GM19463 (cell line): ENCODE results near the gene COTL1.
"Not testable (repeated sequence)": the region's sequence is repeated elsewhere in the genome, so short reads cannot be mapped to it uniquely, and the experiment has no call there.

Experiments
- ATAC-seq: cut with Tn5 transposase; IDR thresholded peaks from one replicate; pipeline ENCODE4 v1.9.1; 2021; ENCODE audit warnings: mild to moderate bottlenecking, moderate library complexity; ENCODE audit not compliant: unreplicated experiment

COTL1 gene

DNA sequence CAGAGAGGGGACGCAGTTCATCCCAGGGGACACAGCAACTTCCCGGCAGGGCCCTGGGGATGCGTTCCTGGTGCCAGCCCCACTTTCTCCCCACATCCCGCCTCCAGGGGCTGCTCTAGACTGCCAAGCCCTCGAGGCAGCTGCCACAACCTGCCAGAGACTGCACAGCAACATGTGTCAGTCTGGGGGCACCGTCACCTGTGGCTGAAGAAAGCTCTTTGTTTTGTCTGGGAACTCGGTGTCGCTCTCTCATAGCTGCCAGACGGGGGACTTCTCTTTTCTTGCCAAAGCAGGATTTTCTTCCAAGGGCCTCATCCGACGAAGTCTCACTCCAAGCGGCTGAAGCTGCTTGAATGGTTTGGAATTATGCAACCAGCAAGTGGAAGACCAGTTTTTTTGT lies 43.7 kb downstream of the COTL1 start:
- no peak for ATAC-seq

DNA sequence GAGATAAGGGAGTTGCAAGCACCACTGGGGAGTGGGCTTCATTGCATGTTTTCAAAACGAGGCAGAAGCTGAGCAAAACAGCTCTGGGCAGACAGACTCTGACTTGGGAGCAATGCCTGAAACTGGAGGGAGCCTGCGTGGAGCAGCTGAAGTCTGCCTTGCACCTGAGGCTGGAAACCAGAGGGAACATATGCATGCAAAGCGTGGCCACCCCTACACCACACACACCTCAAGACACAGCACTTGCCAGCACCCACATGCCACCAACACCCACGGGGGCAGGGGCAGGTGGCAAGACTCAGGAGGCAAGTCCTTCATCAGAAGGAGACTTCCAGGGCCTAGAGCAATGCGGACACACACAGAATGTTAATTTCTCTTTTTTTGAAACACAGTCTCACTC lies 45.8 kb downstream of the COTL1 start:
- no peak for ATAC-seq

DNA sequence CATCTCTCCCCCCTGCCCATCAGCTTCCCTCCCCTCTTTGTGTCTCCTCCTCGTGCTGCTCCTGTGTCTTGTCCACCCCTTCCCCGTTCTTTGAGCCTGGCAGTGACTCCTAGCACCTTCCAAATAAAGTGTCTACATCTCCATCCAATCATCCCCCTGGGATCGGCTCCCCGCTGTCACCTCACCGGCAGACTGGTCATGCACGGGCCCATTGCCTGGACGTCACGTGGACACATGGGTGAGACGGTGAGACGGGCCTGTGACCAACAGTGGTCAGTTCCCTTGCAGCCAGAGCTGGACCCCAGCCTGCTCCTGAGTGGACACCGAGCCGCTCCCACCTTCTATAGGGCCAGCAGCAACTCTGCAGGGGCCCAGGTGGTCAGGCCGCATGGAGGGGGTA lies 46.4 kb downstream of the COTL1 start:
- no peak for ATAC-seq

DNA sequence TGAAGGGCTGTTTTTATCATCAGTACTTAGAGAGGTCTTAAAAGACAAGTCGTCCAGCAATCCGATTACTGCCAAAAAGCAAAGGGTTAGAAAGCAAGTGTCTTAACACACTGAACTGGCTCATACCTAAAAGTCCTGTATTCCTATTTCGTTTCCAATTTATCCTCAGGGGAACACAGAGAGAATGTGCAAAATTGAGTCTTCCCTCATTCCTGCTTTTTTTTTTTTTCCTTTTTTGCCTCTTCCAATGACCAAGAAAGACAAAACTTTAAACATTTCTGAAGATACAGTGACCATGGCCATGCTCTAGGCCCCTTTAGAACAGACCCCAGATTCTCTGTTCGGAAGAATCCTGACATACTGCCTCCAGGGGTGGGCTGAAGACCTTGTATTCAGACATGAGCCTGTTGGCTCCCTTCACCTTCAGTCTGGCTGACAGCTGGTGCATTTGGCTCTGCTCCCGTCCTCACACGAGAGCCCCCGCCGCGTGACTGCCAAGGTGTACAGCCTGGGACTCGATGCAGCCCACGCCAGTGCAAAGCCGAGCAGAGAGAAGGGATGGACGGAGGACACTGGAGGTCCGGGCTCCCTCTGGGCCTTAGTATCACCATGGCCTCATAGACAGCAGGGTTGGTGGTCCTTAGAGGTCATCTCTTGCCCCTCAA lies 47.0 kb downstream of the COTL1 start:
- ATAC-seq: no peak

DNA sequence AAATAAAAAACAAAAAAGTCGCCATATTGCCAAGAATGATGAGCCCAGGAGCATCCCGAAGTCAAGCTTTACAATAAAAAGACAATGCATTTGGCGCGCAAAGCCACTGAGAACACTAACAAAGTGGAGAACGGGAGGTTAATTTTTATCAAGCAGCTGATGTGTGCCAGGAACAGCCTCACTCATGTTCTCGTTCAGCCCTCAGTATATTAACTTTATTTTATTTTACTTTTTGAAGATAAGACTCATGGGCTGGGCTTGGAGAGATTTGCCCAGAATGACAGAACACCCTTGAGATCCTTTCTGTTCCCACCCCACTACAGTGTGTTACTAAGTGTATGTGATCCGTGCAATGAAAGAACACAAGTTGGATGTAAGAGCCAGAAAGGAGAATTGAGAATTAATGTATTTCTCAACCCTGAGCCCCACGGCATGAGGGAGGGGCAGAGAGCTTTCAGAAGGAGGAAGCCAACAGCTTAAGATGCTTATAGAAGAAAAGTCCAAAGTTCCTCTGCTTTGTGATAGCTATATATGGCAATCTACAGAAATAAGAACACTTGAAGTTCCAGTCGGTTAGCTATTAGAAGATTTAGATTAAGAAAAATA lies 48.4 kb downstream of the COTL1 start:
- ATAC-seq: no peak

DNA sequence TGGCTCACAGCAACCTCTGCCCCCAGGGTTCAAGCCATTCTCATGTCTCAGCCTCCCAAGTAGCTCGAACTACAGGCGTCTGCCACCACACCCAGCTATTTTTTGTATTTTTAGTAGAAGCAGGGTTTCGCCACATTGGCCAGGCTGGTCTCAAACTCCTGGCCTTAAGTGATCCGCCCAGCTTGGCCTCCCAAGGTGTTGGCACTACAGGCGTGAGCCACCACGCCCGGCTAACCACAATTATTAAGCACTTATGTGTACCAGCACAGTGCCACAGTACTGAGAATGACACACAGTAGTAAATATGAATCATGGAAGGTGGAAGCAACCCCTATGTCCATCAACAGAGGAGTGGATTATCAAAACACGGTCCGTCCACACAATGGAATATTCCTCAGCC lies 49.8 kb downstream of the COTL1 start:
- no peak for ATAC-seq

DNA sequence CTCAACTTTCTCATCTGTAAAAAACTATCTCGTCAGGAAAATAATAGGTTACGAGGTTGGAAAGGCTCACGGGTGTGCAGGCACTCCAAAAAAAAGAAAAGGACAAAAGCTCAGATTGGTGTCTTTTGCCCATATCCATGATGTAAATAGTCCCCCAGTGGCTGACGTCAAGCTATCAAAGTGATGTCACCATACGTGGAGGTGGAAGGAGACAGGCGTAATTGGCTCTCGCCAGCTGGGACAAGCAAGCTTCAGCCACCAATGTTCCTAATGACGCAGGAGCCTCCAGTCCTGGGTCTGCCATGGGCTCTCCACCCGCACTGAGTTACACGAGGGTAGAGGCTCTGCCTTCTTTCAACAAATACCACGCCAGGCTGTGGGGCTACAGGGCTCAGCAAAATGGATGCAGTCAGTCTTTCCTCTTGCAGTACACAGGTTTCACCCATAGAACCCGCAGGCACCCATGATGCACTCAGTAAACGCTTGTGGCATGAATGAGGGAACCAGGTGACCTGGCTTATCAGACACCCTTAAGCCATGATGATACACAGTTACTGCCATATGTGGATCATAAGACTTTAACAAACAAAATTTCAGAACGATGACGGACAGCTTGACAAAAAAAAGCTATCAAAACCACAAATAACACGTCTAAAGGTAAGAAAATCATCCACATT lies 50.5 kb downstream of the COTL1 start:
- ATAC-seq: no peak

DNA sequence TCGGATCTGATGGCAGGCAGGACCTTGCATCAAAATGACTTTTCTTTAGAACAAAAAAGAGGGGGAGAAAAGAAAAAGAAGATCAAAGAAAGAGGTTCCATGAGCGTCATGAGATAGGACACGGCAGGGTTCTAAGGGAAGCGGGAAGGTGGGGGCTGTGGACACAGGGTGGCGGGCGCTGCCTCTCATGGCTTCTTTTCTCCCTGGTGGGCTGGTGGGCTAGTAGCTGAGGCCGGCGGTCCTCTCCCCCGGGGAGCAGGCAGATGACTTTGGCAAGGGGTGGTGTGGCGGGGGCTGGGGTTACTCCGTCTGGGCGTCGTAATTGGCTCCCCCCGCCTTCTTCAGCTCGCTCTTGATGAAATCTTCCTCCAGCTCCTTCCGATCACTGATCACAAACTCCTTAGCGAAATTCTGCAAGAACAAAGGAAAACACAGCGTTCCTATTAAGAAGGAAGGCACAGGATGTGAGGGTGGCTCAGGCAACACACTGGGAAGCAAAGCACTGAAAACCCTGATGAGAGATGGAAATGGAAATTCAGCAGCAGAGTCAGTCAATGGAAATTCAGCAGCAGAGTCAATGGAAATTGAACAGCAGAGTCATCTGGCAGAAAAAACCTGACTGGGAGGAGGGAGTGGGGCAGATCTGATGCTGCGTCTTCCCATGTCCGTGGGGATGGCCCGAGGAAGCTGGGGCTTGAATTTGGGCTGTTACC lies 51.2 kb downstream of the COTL1 start:
- no peak for ATAC-seq

DNA sequence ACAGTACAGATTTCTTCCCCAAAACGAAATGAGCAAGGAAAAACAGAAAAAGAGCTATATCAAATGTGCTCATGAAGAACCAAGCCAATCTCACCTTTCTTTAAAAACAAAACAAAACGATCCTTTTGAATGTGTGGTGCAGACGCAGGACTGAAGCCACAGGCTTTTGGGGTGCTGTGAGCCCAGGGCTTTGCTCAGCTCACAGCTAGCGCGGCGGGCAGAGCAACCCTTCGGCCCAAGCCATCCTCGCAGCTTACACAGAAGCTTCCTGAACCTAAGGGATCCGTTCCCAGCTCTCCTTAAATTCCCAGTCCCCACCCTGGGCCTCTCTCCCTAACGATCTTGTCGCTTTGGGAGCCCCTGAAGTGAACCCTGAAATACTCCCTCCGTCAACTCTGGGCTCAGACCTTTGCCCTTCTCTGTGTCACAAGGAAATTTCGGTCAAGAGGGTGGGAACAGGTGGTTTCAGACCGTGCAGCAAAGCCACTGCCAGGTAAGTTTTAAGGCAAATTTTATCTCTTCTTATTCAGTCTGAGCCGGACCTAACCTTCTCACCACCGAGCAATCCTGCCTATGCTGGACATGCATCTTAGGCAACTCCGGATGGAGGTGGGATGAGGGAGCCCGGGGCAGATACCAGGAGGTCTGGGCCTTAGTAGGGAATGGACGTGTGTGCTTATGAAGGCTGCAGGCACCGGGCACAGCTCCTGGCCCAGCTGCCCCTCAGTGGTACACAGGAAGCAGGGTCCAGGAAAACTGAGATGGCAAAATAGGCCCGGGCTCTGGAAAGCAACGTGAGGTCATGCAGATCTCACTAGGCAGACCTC lies 52.0 kb downstream of the COTL1 start:
- ATAC-seq: no peak

DNA sequence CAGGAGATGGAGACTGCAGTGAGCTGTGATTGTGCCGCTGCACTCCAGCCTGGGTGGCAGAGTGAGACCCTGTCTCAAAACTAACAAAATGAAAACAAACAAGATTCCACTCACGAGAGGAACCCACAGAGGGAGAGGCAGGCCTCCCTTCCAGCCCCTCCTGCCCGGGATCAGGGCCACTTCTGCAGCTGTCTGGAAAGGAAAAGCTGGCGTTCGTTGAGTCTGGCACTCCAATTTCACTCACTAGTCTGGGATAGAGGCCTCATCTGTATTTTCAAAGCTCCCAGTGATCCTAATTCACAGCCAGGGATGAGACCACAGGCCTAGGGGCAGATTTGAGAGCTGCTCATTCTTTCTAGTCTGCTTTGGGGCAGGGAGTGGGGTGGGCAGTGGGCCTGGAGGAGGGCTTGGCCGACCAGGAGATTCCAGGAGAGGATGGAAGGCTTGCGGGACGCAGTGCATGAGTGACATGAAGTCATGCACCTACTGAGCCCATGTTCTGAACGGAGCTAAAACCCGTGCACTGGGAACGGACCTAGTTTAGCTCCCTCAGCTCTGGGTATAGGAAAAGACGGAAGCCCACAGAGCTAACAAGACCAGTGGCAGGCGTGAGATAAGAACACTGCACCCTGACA lies 54.0 kb downstream of the COTL1 start:
- ATAC-seq: no peak

DNA sequence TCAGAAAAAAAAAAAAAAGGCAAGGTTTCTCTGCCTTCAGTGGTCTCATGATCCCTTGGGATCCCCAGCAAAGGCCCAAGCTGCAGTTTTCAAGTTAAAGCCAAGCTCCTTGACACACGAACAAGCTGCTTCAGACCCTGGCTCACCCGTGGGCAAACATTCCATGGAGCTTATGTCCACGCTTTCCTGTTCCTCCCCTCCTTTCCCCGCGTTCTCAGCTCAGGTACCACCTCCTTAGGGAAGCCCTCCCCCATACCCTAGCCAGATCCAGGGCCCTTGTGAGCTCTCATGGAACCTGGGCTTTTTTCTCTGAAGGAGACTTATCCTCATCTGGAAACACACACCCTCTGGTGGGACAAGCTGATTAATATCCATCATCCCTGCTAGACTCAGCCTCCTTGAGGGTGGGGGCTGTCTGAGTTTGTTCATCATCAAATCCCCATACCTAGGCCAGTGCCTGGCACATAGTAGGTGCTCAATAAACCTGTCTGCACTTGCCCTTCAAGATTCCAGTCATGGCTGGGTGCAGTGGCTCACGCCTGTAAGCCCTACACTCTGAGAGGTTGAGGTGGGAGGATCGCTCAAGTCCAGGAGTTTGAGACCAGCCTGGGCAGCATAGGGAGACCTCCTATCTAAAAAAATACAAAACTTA lies 54.7 kb downstream of the COTL1 start:
- no peak for ATAC-seq

DNA sequence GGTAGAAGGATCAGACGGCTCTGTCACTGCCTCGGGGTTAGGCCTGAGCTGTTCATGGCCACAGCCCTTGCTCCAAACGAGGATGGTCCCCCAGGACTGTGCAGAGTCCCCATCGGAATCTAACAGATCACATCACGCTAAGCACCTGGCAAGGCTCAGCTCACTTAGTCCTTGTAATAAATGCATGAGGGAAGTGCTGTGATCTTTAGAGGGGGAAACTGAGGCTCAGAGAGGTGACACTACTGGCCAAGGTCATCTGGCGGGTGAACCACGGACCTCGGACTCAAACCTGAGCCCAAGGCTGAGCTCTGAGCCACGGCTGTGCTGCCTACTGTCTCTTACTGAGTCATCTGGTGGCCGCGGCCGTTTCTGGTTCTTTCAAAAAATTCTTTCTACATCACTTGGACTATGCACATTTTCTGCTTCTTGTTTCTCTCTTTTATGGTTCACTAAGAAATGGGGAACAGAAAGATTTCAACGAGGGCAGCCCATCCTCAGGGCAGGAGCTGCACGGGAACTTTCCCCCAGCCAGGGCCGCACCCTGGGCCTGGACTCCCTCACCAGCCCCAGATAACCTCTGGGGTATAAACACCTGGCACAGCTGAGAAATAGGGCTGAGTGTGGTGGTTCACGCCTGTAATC lies 55.6 kb downstream of the COTL1 start:
- peak; percentile 88 for ATAC-seq

DNA sequence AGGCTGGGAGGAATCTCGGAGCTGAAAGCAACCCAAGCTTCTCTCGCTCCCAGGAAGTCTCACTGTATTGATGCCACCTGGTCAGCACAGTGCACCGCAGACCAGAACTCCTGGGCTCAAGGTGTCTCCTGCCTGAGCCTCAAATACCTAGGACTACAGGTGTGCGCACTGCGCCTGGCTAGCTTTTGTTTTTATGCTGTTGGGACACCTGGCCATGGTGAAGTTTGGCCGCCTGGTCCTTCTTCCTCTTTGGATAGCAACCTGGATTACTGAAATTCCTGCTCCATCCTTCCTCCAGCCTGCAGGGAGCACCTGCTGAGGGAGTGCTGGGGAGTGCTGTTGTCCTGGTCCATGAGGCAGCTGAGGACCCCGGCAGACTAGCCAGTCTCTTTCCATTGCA lies 56.6 kb downstream of the COTL1 start:
- no peak for ATAC-seq

DNA sequence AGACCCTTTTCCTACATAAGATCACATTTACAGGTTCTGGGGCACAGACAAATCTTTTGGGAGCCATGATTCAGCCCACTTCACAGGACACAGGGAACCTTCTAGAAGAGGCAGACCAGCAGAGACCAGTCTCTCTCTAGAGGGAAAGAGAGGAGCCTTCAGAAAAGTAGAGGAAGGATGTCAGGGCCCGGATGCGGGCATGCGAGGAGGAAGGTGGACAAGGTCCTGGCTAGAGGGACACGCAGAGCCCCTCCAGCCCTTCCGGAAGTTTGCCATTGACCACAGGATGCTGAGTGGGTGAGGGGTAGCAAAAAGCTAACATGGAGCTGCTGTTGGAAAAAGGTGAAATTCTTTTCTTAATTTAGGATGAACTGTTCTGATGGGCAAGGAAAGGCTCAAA lies 57.6 kb downstream of the COTL1 start:
- ATAC-seq: no peak

DNA sequence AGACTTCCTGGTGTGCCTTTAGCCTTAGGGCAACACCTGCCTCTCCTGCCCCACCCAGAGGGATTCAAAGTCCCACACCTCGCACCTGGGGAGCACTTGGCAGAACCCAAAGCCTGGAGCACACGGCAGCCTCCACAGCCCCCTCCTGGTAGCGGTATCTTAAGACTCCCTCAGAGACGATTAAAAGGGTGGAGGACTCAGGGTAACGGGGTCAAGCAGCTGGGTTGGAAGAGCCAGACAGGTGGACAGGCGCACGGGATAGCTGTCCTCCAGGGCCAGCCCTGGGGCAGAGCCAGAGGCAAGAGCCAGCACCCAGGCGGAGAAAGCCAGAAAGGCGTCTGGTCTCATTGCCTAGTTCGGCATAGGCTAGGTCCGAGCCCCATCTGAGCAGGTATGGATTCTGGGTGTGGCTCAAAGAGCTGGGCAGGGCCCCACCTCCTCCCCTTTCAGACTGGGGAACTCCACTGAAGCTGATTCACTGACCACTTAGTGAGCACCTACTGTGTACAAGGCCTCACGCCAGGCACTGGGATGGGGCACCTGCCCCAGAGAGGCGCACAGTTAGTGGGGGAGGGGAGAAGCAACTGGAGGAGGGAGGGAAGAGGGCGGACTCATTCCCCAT lies 58.5 kb downstream of the COTL1 start:
- no peak for ATAC-seq

DNA sequence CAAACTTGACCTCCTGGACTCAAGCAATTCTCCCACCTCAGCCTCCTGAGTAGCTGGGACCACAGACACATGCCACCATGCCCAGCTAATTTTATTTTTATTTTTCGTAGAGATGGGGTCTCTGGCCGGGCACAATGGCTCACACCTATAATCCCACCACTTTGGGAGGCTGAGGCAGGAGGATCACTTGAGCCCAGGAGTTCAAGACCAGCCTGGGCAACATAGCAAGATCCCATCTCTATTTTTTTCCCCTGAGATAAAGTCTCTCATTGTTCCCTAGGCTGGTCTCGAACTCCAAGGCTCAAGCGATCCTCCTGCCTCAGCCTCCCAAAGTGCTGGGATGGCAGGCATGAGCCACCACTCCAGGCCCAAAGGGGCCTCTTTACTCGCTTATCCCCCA lies 59.0 kb downstream of the COTL1 start:
- ATAC-seq: not testable (repeated sequence)

DNA sequence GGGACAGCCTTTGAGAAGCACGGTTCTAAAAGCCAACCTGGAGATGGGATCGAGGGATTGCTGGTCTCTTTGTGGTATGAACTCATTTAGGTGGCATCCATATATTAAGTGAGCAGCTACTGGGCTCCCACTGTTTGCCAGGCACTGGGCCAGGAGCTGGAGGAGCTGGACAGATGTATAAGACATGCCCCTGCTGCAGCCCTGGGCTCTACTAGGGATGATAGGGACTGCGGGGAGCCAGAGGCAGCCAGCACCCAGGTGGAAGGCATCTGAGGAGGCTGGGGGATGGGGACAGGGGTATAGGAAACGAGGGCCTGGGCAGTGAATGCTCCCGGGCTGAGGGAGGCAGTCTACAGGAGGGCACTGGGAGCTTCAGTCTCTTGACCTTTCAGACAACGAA lies 60.4 kb downstream of the COTL1 start:
- ATAC-seq: no peak

DNA sequence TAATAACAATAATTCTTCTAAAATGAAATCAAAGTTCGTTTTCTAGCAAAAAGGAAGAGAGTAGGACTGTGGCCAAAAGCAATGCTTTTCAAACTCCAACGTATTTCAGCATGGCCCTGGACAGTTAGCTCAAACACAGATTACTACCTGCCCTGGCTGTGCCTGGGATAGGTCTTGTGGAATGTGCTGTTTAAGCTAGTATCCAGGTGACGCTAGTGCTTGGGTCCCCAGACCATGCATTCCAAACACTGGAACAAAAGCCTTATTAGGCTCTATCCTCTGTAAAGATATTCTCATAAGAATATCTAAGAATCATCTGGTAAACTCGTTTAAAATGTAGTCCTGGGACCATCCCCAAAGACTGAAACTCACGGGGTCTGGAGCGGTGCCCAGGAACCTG lies 60.8 kb downstream of the COTL1 start:
- ATAC-seq: no peak
